OCI-LY3 (cell line): Measurements from ENCODE around the gene MON2.

Experiments used
- H2AFZ ChIP-seq: fragments of 200-600, 300-600 bp; shearing (Covaris generic); 2 replicates; pipeline ENCODE4 v1.6.0; 2014; ENCODE audit warnings: antibody characterized with exemption, low read depth, low read length
- H3K27ac ChIP-seq: fragments of 200-600, 300-600 bp; sonication (generic); 2 replicates; pipeline ENCODE4 v1.5.1; 2014; ENCODE audit warnings: mild to moderate bottlenecking, low read length, moderate library complexity, mixed read lengths
- H3K27me3 ChIP-seq: fragments of 200-600, 300-600 bp; sonication (generic); 2 replicates; pipeline ENCODE4 v1.6.1; 2014; ENCODE audit warnings: low read depth, low read length, mixed read lengths
- H3K36me3 ChIP-seq: fragments of 200-600, 300-600 bp; sonication (generic); replicated peaks from 2 replicates; pipeline ENCODE3; 2014; ENCODE audit warnings: low read depth, low read length, mixed read lengths
- H3K4me1 ChIP-seq: fragments of 300-600, 200-600 bp; sonication (generic); 2 replicates; pipeline ENCODE4 v1.6.1; 2014; ENCODE audit warnings: low read length, mixed read lengths
- H3K4me2 ChIP-seq: fragments of 200-600, 300-600 bp; sonication (generic); 2 replicates; pipeline ENCODE4 v1.6.1; 2014; ENCODE audit warnings: low read length, mixed read lengths
- H3K4me3 ChIP-seq: fragments of 300-600, 200-600 bp; sonication (generic); 2 replicates; pipeline ENCODE4 v1.5.1; 2014; ENCODE audit warnings: antibody characterized with exemption, mild to moderate bottlenecking, low read length, moderate library complexity
- H3K79me2 ChIP-seq: fragments of 300-600, 200-600 bp; shearing (Covaris generic); 2 replicates; pipeline ENCODE4 v1.6.1; 2014; ENCODE audit warnings: mild to moderate bottlenecking, low read length, mixed read lengths
- H3K9ac ChIP-seq: fragments of 300-600, 200-600 bp; shearing (Covaris generic); 2 replicates; pipeline ENCODE4 v1.6.0; 2014; ENCODE audit warnings: mild to moderate bottlenecking, low read length, moderate library complexity
- H3K9me3 ChIP-seq: fragments of 200-600, 300-600 bp; shearing (Covaris generic); 2 replicates; pipeline ENCODE4 v1.6.1; 2014; ENCODE audit warnings: low read length, mixed read lengths; ENCODE audit not compliant: insufficient read depth
- H4K20me1 ChIP-seq: fragments of 200-600, 300-600 bp; sonication (generic); 2 replicates; pipeline ENCODE4 v1.6.1; 2016; ENCODE audit warnings: low read length, mixed read lengths; ENCODE audit not compliant: insufficient read depth
- CTCF ChIP-seq: fragments of 200-600, 300-600 bp; sonication (generic); IDR thresholded peaks from 2 replicates; pipeline ENCODE4 v1.5.1; 2014; ENCODE audit warnings: antibody characterized with exemption, low read length, low read depth
- EZH2phosphoT487 ChIP-seq: fragments of 200-600 bp; shearing (Covaris generic); IDR thresholded peaks from 2 replicates; pipeline ENCODE4 v1.6.1; 2018; ENCODE audit warnings: antibody characterized with exemption, mixed run types, low read depth

MON2 gene

GRCh38 chr12:62601765-62602164, 135.1 kb downstream of the MON2 start:
- Histone ChIP-seq H3K4me3 (peak overlapping the region; percentile 96), H3K27ac (peak overlapping the region; percentile 96), H3K9ac (peak overlapping the region; percentile 86), H3K79me2 (peaks cover 28% of the 10 kb centered on the region), H3K36me3 (no peaks in the 10 kb centered on the region), H2AFZ (0 out of 2 replicates have a peak overlapping the region, but pooled peaks have one; percentile 33), H3K9me3 (no peaks in the 10 kb centered on the region), H4K20me1 (no peaks in the 10 kb centered on the region), H3K4me1 (peaks cover 41% of the 10 kb centered on the region), H3K4me2 (peak overlapping the region; percentile 93), H3K27me3 (no peaks in the 10 kb centered on the region)
- no peak for TF ChIP-seq EZH2phosphoT487
- TF ChIP-seq CTCF: no peak

- peaks cover 30% of the 10 kb centered on the region for H3K79me2 ChIP-seq
- peak overlapping the region; percentile 96 for H3K27ac ChIP-seq
- peaks cover 43% of the 10 kb centered on the region for H3K4me1 ChIP-seq
- H3K4me2 ChIP-seq: peak overlapping the region; percentile 93
- peak overlapping the region; percentile 33 for H2AFZ ChIP-seq
- H3K27me3 ChIP-seq: no peaks in the 10 kb centered on the region
- TF ChIP-seq CTCF (no peak), EZH2phosphoT487 (no peak)
- H3K36me3 ChIP-seq: no peaks in the 10 kb centered on the region
- H3K9ac ChIP-seq: peak overlapping the region; percentile 86
- no peaks in the 10 kb centered on the region for H3K9me3 ChIP-seq
- peak overlapping the region; percentile 96 for H3K4me3 ChIP-seq
- no peaks in the 10 kb centered on the region for H4K20me1 ChIP-seq
These were observed 135.8 kb downstream of the MON2 start for GRCh38 chr12:62602255-62603060.

- no peaks in the 10 kb centered on the region for H3K27me3 ChIP-seq
- H3K9ac ChIP-seq: peak overlapping the region; percentile 86
- H3K36me3 ChIP-seq: no peaks in the 10 kb centered on the region
- TF ChIP-seq EZH2phosphoT487 (no peak), CTCF (peak; percentile 53)
- H3K9me3 ChIP-seq: no peaks in the 10 kb centered on the region
- no peaks in the 10 kb centered on the region for H4K20me1 ChIP-seq
- peak overlapping the region; percentile 93 for H3K4me2 ChIP-seq
- peak overlapping the region; percentile 96 for H3K4me3 ChIP-seq
- peak overlapping the region; percentile 96 for H3K27ac ChIP-seq
- H2AFZ ChIP-seq: peak overlapping the region; percentile 35; the same call in 1 of the 2 replicates
- H3K4me1 ChIP-seq: peaks cover 43% of the 10 kb centered on the region
- H3K79me2 ChIP-seq: peaks cover 30% of the 10 kb centered on the region
These were observed 136.6 kb downstream of the MON2 start for GRCh38 chr12:62603061-62603810.

GRCh38 chr12:62603811-62604098, 137.1 kb downstream of the MON2 start:
- Histone ChIP-seq H3K4me3 (peak overlapping the region; percentile 96), H3K4me1 (peaks cover 43% of the 10 kb centered on the region), H3K27ac (peak overlapping the region; percentile 96), H2AFZ (peak overlapping the region; percentile 35; the same call in 1 of the 2 replicates), H3K27me3 (no peaks in the 10 kb centered on the region), H3K79me2 (peaks cover 30% of the 10 kb centered on the region), H3K9me3 (no peaks in the 10 kb centered on the region), H3K36me3 (no peaks in the 10 kb centered on the region), H4K20me1 (no peaks in the 10 kb centered on the region), H3K4me2 (peak overlapping the region; percentile 93), H3K9ac (peak overlapping the region; percentile 86)
- no peak for TF ChIP-seq CTCF
- no peak for TF ChIP-seq EZH2phosphoT487
